WTC11 (cell line): ENCODE measurements around the gene MEGF10. TPM values are rescaled to one million over a fixed set of nuclear protein-coding genes. Genes with fewer than 3 reads are reported as not detected.

Experiments
- ATAC-seq: fragments of 200-7000 bp; cut with Tn5 transposase; 2 replicates; pipeline ENCODE4 v1.10.0; 2021; ENCODE audit warnings: mild to moderate bottlenecking, moderate library complexity
- CTCF ChIA-PET: fragments of 300-600 bp; sonication (Branson Sonifier 250); formaldehyde crosslinking; loops from one replicate; lab custom pipeline; 2021; ENCODE audit warnings: antibody characterized with exemption; lab: Charles Lee
- POLR2A ChIA-PET: fragments of 350-600 bp; sonication (Branson Sonifier 250); formaldehyde crosslinking; loops from one replicate; lab custom pipeline; 2021; ENCODE audit warnings: antibody characterized with exemption; lab: Charles Lee
- DNase-seq: peaks from one replicate; pipeline ENCODE4 v3.0.0; 2021; ENCODE audit warnings: low spot score
- H3K27ac Mint-ChIP-seq: 2 replicates; pipeline ENCODE4 v1.8.0; 2021; ENCODE audit warnings: mixed read lengths
- H3K27me3 Mint-ChIP-seq: 2 replicates; pipeline ENCODE4 v1.8.0; 2021; ENCODE audit warnings: low read depth, mild to moderate bottlenecking, moderate library complexity, mixed read lengths
- H3K36me3 Mint-ChIP-seq: 2 replicates; pipeline ENCODE4 v1.8.0; 2021; ENCODE audit warnings: mixed read lengths
- H3K4me1 Mint-ChIP-seq: 2 replicates; pipeline ENCODE4 v1.8.0; 2022; ENCODE audit warnings: mixed read lengths
- H3K4me3 Mint-ChIP-seq: 2 replicates; pipeline ENCODE4 v1.8.0; 2021; ENCODE audit warnings: mild to moderate bottlenecking, moderate library complexity, mixed read lengths
- H3K9me3 Mint-ChIP-seq: 2 replicates; pipeline ENCODE4 v1.8.0; 2021; ENCODE audit warnings: mixed read lengths
- AR ChIP-seq: fragments of 250-450 bp; sonication (Bioruptor Pico); IDR thresholded peaks from 2 replicates; pipeline ENCODE4 v1.9.0; 2021; ENCODE audit warnings: mild to moderate bottlenecking
- ATF1 ChIP-seq: sonication (generic); formaldehyde crosslinking; IDR thresholded peaks from 2 replicates; pipeline ENCODE4 v1.8.1; 2023; ENCODE audit warnings: mild to moderate bottlenecking, moderate library complexity, missing genetic modification reagents
- ATF3 ChIP-seq: sonication (generic); formaldehyde crosslinking; conservative IDR thresholded peaks from 2 replicates; pipeline ENCODE4 v1.8.1; 2022; ENCODE audit warnings: mild to moderate bottlenecking, missing genetic modification reagents
- ELF4 ChIP-seq: sonication (generic); formaldehyde crosslinking; IDR thresholded peaks from 2 replicates; pipeline ENCODE4 v1.8.1; 2022; ENCODE audit warnings: low read depth, mild to moderate bottlenecking, moderate library complexity, missing genetic modification reagents
- EMX1 ChIP-seq: fragments of 250-450 bp; sonication (Bioruptor Pico); IDR thresholded peaks from 2 replicates; pipeline ENCODE4 v1.8.0; 2021; ENCODE audit warnings: mild to moderate bottlenecking
- FOXK1 ChIP-seq: sonication (generic); formaldehyde crosslinking; IDR thresholded peaks from 2 replicates; pipeline ENCODE4 v1.8.0; 2022; ENCODE audit warnings: mild to moderate bottlenecking, moderate library complexity, missing genetic modification reagents
- GABPB1 ChIP-seq: sonication (generic); formaldehyde crosslinking; IDR thresholded peaks from 2 replicates; pipeline ENCODE4 v1.8.1; 2023; ENCODE audit warnings: mild to moderate bottlenecking, missing genetic modification reagents
- GTF2I ChIP-seq: fragments of 250-450 bp; sonication (Bioruptor Pico); conservative IDR thresholded peaks from 2 replicates; pipeline ENCODE4 v1.4.0; 2021; ENCODE audit warnings: mild to moderate bottlenecking
- HMGA2 ChIP-seq: fragments of 250-450 bp; sonication (Bioruptor Pico); IDR thresholded peaks from 2 replicates; pipeline ENCODE4 v1.4.0; 2021; ENCODE audit warnings: mild to moderate bottlenecking, moderate library complexity
- IRF2 ChIP-seq: sonication (generic); formaldehyde crosslinking; IDR thresholded peaks from 2 replicates; pipeline ENCODE4 v1.8.0; 2022; ENCODE audit warnings: low read depth, missing genetic modification reagents, borderline replicate concordance
- JUN ChIP-seq: sonication (generic); formaldehyde crosslinking; IDR thresholded peaks from 2 replicates; pipeline ENCODE4 v1.8.0; 2023; ENCODE audit warnings: mild to moderate bottlenecking, missing genetic modification reagents
- MYBL2 ChIP-seq: sonication (generic); formaldehyde crosslinking; IDR thresholded peaks from 2 replicates; pipeline ENCODE4 v1.8.1; 2023; ENCODE audit warnings: mild to moderate bottlenecking, moderate library complexity, missing genetic modification reagents
- NFATC4 ChIP-seq: fragments of 250-450 bp; sonication (Bioruptor Pico); IDR thresholded peaks from 2 replicates; pipeline ENCODE4 v1.9.0; 2021; ENCODE audit warnings: mild to moderate bottlenecking
- PRRX2 ChIP-seq: fragments of 250-450 bp; sonication (Bioruptor Pico); IDR thresholded peaks from 2 replicates; pipeline ENCODE4 v1.8.0; 2021; ENCODE audit warnings: mild to moderate bottlenecking
- SMAD4 ChIP-seq: sonication (generic); formaldehyde crosslinking; IDR thresholded peaks from 2 replicates; pipeline ENCODE4 v1.8.0; 2022; ENCODE audit warnings: mild to moderate bottlenecking, missing genetic modification reagents
- ZMAT4 ChIP-seq: fragments of 250-450 bp; sonication (Bioruptor Pico); IDR thresholded peaks from 2 replicates; pipeline ENCODE4 v1.9.0; 2021; ENCODE audit warnings: mild to moderate bottlenecking
- ZNF121 ChIP-seq: sonication (generic); formaldehyde crosslinking; IDR thresholded peaks from 2 replicates; pipeline ENCODE4 v1.8.0; 2023; ENCODE audit warnings: missing genetic modification reagents
- ZNF317 ChIP-seq: sonication (generic); formaldehyde crosslinking; IDR thresholded peaks from 2 replicates; pipeline ENCODE4 v1.8.1; 2023; ENCODE audit warnings: low read depth, mild to moderate bottlenecking, moderate library complexity, missing genetic modification reagents, borderline replicate concordance
- ZNF671 ChIP-seq: fragments of 250-450 bp; sonication (Bioruptor Pico); IDR thresholded peaks from 2 replicates; pipeline ENCODE4 v1.8.0; 2021; ENCODE audit warnings: mild to moderate bottlenecking
- total RNA-seq: library from RNA; stranded (reverse); gene quantifications from 3 replicates; pipeline ENCODE4 v1.2.3, GENCODE V29; 2021
- TF ChIP-seq, protein P1 (sequence below): sonication (generic); formaldehyde crosslinking; IDR thresholded peaks from 2 replicates; pipeline ENCODE4 v1.8.1; 2022; ENCODE audit warnings: mild to moderate bottlenecking, missing genetic modification reagents, moderate library complexity, borderline replicate concordance
- TF ChIP-seq, protein P2 (sequence below): sonication (generic); formaldehyde crosslinking; IDR thresholded peaks from 2 replicates; pipeline ENCODE4 v1.8.1; 2023; ENCODE audit warnings: mild to moderate bottlenecking, missing genetic modification reagents, moderate library complexity
- TF ChIP-seq, protein P3 (sequence below): fragments of 200-600 bp; IDR thresholded peaks from 2 replicates; pipeline ENCODE4 v1.8.0; 2022; ENCODE audit warnings: antibody characterized with exemption
- TF ChIP-seq, protein P4 (sequence below): sonication (generic); formaldehyde crosslinking; IDR thresholded peaks from 2 replicates; pipeline ENCODE4 v1.8.0; 2022; ENCODE audit warnings: mild to moderate bottlenecking, missing genetic modification reagents
- TF ChIP-seq, protein P5 (sequence below): sonication (generic); formaldehyde crosslinking; IDR thresholded peaks from 2 replicates; pipeline ENCODE4 v1.8.1; 2022; ENCODE audit warnings: low read depth, mild to moderate bottlenecking, moderate library complexity, missing genetic modification reagents, borderline replicate concordance
- TF ChIP-seq, protein P6 (sequence below): sonication (generic); formaldehyde crosslinking; IDR thresholded peaks from 2 replicates; pipeline ENCODE4 v1.8.1; 2023; ENCODE audit warnings: mild to moderate bottlenecking, moderate library complexity, missing genetic modification reagents

The MEGF10 gene
- total RNA-seq, 1 experiment from 2014 or later, result 24.5 TPM

GRCh38 chr5:127351418-127351817, 60.8 kb downstream of the MEGF10 start:
- ChIA-PET POLR2A (no interaction called here), CTCF (no interaction called here)
- Mint-ChIP-seq H3K4me3 (no peak overlapping the region), H3K27ac (no peak overlapping the region; the same call in 1 of the 2 replicates), H3K36me3 (no peaks in the 10 kb centered on the region), H3K4me1 (peaks cover 13% of the 10 kb centered on the region; the same call in 1 of the 2 replicates), H3K9me3 (peaks cover 3% of the 10 kb centered on the region; the same call in 1 of the 2 replicates), H3K27me3 (no peaks in the 10 kb centered on the region)
- no peak for TF ChIP-seq JUN
- no peak for TF ChIP-seq FOXK1 (CRISPR knock-in tag)
- TF ChIP-seq MYBL2 (CRISPR knock-in tag), result no peak
- TF ChIP-seq GTF2I (CRISPR knock-in tag), result no peak
- TF ChIP-seq ZNF671, result no peak
- TF ChIP-seq ZNF121 (CRISPR knock-in tag), result no peak
- TF ChIP-seq ATF1 (CRISPR knock-in tag), result no peak
- TF ChIP-seq ATF3 (CRISPR knock-in tag), result no peak
- no peak for TF ChIP-seq PRRX2
- TF ChIP-seq, protein P1, sequence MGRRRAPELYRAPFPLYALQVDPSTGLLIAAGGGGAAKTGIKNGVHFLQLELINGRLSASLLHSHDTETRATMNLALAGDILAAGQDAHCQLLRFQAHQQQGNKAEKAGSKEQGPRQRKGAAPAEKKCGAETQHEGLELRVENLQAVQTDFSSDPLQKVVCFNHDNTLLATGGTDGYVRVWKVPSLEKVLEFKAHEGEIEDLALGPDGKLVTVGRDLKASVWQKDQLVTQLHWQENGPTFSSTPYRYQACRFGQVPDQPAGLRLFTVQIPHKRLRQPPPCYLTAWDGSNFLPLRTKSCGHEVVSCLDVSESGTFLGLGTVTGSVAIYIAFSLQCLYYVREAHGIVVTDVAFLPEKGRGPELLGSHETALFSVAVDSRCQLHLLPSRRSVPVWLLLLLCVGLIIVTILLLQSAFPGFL (CRISPR knock-in tag), result no peak
- ATAC-seq (no peak), DNase-seq (no peak)

- H3K4me3 Mint-ChIP-seq, result no peak overlapping the region
- DNase-seq (no peak), ATAC-seq (no peak)
- CTCF ChIA-PET, result no interaction called here
- no peaks in the 10 kb centered on the region for H3K36me3 Mint-ChIP-seq
- POLR2A ChIA-PET, result no interaction called here
- no peak overlapping the region for H3K27ac Mint-ChIP-seq
- no peaks in the 10 kb centered on the region for H3K27me3 Mint-ChIP-seq
- H3K9me3 Mint-ChIP-seq, result no peaks in the 10 kb centered on the region
- peaks cover 13% of the 10 kb centered on the region; the same call in 1 of the 2 replicates for H3K4me1 Mint-ChIP-seq
- TF ChIP-seq EMX1 (CRISPR knock-in tag), result no peak
- TF ChIP-seq ZMAT4, result no peak
- TF ChIP-seq, protein P2, sequence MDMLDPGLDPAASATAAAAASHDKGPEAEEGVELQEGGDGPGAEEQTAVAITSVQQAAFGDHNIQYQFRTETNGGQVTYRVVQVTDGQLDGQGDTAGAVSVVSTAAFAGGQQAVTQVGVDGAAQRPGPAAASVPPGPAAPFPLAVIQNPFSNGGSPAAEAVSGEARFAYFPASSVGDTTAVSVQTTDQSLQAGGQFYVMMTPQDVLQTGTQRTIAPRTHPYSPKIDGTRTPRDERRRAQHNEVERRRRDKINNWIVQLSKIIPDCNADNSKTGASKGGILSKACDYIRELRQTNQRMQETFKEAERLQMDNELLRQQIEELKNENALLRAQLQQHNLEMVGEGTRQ (CRISPR knock-in tag), result no peak
- TF ChIP-seq GABPB1 (CRISPR knock-in tag), result no peak
- no peak for TF ChIP-seq SMAD4 (CRISPR knock-in tag)
- TF ChIP-seq, protein P3, sequence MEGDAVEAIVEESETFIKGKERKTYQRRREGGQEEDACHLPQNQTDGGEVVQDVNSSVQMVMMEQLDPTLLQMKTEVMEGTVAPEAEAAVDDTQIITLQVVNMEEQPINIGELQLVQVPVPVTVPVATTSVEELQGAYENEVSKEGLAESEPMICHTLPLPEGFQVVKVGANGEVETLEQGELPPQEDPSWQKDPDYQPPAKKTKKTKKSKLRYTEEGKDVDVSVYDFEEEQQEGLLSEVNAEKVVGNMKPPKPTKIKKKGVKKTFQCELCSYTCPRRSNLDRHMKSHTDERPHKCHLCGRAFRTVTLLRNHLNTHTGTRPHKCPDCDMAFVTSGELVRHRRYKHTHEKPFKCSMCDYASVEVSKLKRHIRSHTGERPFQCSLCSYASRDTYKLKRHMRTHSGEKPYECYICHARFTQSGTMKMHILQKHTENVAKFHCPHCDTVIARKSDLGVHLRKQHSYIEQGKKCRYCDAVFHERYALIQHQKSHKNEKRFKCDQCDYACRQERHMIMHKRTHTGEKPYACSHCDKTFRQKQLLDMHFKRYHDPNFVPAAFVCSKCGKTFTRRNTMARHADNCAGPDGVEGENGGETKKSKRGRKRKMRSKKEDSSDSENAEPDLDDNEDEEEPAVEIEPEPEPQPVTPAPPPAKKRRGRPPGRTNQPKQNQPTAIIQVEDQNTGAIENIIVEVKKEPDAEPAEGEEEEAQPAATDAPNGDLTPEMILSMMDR, result no peak
- TF ChIP-seq ELF4, result no peak
- no peak for TF ChIP-seq ZNF121 (CRISPR knock-in tag)
- TF ChIP-seq, protein P4, sequence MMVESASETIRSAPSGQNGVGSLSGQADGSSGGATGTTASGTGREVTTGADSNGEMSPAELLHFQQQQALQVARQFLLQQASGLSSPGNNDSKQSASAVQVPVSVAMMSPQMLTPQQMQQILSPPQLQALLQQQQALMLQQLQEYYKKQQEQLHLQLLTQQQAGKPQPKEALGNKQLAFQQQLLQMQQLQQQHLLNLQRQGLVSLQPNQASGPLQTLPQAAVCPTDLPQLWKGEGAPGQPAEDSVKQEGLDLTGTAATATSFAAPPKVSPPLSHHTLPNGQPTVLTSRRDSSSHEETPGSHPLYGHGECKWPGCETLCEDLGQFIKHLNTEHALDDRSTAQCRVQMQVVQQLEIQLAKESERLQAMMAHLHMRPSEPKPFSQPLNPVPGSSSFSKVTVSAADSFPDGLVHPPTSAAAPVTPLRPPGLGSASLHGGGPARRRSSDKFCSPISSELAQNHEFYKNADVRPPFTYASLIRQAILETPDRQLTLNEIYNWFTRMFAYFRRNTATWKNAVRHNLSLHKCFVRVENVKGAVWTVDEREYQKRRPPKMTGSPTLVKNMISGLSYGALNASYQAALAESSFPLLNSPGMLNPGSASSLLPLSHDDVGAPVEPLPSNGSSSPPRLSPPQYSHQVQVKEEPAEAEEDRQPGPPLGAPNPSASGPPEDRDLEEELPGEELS (CRISPR knock-in tag), result no peak
- TF ChIP-seq, protein P5, sequence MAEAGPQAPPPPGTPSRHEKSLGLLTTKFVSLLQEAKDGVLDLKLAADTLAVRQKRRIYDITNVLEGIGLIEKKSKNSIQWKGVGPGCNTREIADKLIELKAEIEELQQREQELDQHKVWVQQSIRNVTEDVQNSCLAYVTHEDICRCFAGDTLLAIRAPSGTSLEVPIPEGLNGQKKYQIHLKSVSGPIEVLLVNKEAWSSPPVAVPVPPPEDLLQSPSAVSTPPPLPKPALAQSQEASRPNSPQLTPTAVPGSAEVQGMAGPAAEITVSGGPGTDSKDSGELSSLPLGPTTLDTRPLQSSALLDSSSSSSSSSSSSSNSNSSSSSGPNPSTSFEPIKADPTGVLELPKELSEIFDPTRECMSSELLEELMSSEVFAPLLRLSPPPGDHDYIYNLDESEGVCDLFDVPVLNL (CRISPR knock-in tag), result no peak
- TF ChIP-seq NFATC4, result no peak
- TF ChIP-seq ZNF317 (CRISPR knock-in tag), result no peak
- no peak for TF ChIP-seq AR (CRISPR knock-in tag)
- TF ChIP-seq ZNF671, result no peak
- TF ChIP-seq, protein P6, sequence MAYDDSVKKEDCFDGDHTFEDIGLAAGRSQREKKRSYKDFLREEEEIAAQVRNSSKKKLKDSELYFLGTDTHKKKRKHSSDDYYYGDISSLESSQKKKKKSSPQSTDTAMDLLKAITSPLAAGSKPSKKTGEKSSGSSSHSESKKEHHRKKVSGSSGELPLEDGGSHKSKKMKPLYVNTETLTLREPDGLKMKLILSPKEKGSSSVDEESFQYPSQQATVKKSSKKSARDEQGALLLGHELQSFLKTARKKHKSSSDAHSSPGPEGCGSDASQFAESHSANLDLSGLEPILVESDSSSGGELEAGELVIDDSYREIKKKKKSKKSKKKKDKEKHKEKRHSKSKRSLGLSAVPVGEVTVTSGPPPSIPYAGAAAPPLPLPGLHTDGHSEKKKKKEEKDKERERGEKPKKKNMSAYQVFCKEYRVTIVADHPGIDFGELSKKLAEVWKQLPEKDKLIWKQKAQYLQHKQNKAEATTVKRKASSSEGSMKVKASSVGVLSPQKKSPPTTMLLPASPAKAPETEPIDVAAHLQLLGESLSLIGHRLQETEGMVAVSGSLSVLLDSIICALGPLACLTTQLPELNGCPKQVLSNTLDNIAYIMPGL (CRISPR knock-in tag), result no peak
- no peak for TF ChIP-seq IRF2 (CRISPR knock-in tag)
- no peak for TF ChIP-seq HMGA2 (CRISPR knock-in tag)
Measured at GRCh38 chr5:127352068-127352467, 61.5 kb downstream of the MEGF10 start.
